H1 (cell line): ENCODE measurements around the gene EXD2. TPM values are rescaled to one million over a fixed set of nuclear protein-coding genes. Genes with fewer than 3 reads are reported as not detected.

Source experiments
- CTCF ChIA-PET: fragments of 300-600 bp; sonication (Branson Sonifier 250); formaldehyde crosslinking; loops from one replicate; lab custom pipeline; 2021; ENCODE audit not compliant: partially characterized antibody; lab: Charles Lee
- POLR2A ChIA-PET: fragments of 300-600 bp; sonication (Branson Sonifier 250); formaldehyde crosslinking; loops from one replicate; lab custom pipeline; 2021; ENCODE audit warnings: inconsistent platforms; ENCODE audit not compliant: partially characterized antibody; lab: Charles Lee
- DNase-seq, 2 experiments: peaks; one replicate each; pipeline versions ENCODE4 v3.0.0 to v3.0.0-alpha.2; 2010 to 2022; ENCODE audit warnings: low spot score in 2 of 2, low read depth in 1 of 2, mixed read lengths in 1 of 2
- FAIRE-seq: peaks from 2 replicates; lab custom pipeline; 2011; peaks lifted over from hg19 to GRCh38; lab: Jason Lieb, UNC
- H2AFZ ChIP-seq: 2 replicates; pipeline ENCODE4 v1.8.1; 2012; ENCODE audit warnings: low read length, inconsistent platforms
- H2AK5ac ChIP-seq: 2 replicates; pipeline ENCODE4 v1.6.1; 2013; ENCODE audit warnings: low read depth, low read length
- H2BK120ac ChIP-seq: replicated peaks from 2 replicates; pipeline ENCODE3; 2013; ENCODE audit warnings: low read depth, low read length, inconsistent platforms
- H2BK12ac ChIP-seq: 2 replicates; pipeline ENCODE4 v1.6.1; 2013; ENCODE audit warnings: low read depth, low read length
- H2BK15ac ChIP-seq: 2 replicates; pipeline ENCODE4 v1.6.1; 2013; ENCODE audit warnings: low read length
- H2BK20ac ChIP-seq: 2 replicates; pipeline ENCODE4 v1.6.1; 2013; ENCODE audit warnings: low read length
- H2BK5ac ChIP-seq: 2 replicates; pipeline ENCODE4 v1.6.1; 2013; ENCODE audit warnings: low read depth, low read length
- H3K14ac ChIP-seq: 2 replicates; pipeline ENCODE4 v1.6.1; 2013; ENCODE audit warnings: inconsistent platforms; ENCODE audit not compliant: insufficient read length
- H3K18ac ChIP-seq: 2 replicates; pipeline ENCODE4 v1.6.1; 2013; ENCODE audit warnings: low read length; ENCODE audit errors: extremely low read depth
- H3K23ac ChIP-seq: 2 replicates; pipeline ENCODE4 v1.6.1; 2013; ENCODE audit warnings: inconsistent platforms; ENCODE audit not compliant: insufficient read length
- H3K23me2 ChIP-seq: 2 replicates; pipeline ENCODE4 v1.6.1; 2013; ENCODE audit warnings: low read depth, low read length
- H3K27ac ChIP-seq: 2 replicates; pipeline ENCODE4 v1.6.1; 2011; ENCODE audit warnings: low read depth, low read length, inconsistent platforms
- H3K27me3 ChIP-seq, 4 experiments: replicated peaks in 1 of 4; 1 replicate in 1 of 4; 2 replicates in 3 of 4; pipeline versions ENCODE4 v1.6.1 to v1.8.1; 2011 to 2013; ENCODE audit warnings: low read length in 3 of 4, mild to moderate bottlenecking in 3 of 4, inconsistent platforms in 2 of 4, mixed read lengths in 2 of 4, moderate library complexity in 1 of 4; ENCODE audit not compliant: control insufficient read depth in 3 of 4, insufficient read depth in 3 of 4; ENCODE audit errors: extremely low read depth in 1 of 4
- H3K36me3 ChIP-seq, 4 experiments: 2 replicates each; pipeline versions ENCODE4 v1.6.1 to v1.8.1; 2011 to 2013; ENCODE audit warnings: mild to moderate bottlenecking in 4 of 4, low read length in 3 of 4, moderate library complexity in 2 of 4, control low read depth in 1 of 4, inconsistent platforms in 1 of 4; ENCODE audit not compliant: insufficient read depth in 4 of 4, control insufficient read depth in 2 of 4
- H3K4ac ChIP-seq: replicated peaks from 2 replicates; pipeline ENCODE3; 2013; ENCODE audit warnings: low read length, low read depth, mixed read lengths, inconsistent platforms; ENCODE audit not compliant: insufficient read length
- H3K4me1 ChIP-seq, 4 experiments: replicated peaks in 1 of 4; 1 replicate in 1 of 4; 2 replicates in 3 of 4; pipeline versions ENCODE4 v1.6.1 to v1.8.1; 2011 to 2013; ENCODE audit warnings: low read length in 3 of 4, inconsistent platforms in 2 of 4, mixed read lengths in 1 of 4; ENCODE audit not compliant: insufficient read depth in 4 of 4, control insufficient read depth in 3 of 4
- H3K4me2 ChIP-seq, 2 experiments: 2 replicates each; pipeline versions ENCODE4 v1.6.1 to v1.8.1; 2011 to 2013; ENCODE audit warnings: low read depth in 2 of 2, low read length in 2 of 2, control low read depth in 1 of 2, inconsistent platforms in 1 of 2, mild to moderate bottlenecking in 1 of 2; ENCODE audit not compliant: insufficient read depth in 1 of 2
- H3K4me3 ChIP-seq, 4 experiments: fragments of 200-600, 300-600 bp in 1 of 4; sonication (generic), shearing (Covaris generic), sonication (Bioruptor Twin) in 1 of 4; 2 replicates each; pipeline versions ENCODE4 v1.5.1 to v1.8.1; 2011 to 2016; ENCODE audit warnings: low read length in 4 of 4, low read depth in 3 of 4, control low read depth in 2 of 4, inconsistent platforms in 2 of 4, mild to moderate bottlenecking in 2 of 4, mixed read lengths in 1 of 4, moderate library complexity in 1 of 4; ENCODE audit not compliant: insufficient read depth in 2 of 4; ENCODE audit errors: extremely low read depth in 1 of 4
- H3K56ac ChIP-seq: replicated peaks from 2 replicates; pipeline ENCODE3; 2013; ENCODE audit warnings: low read depth, mild to moderate bottlenecking, mixed read lengths, low read length, inconsistent platforms; ENCODE audit not compliant: insufficient read length
- H3K79me1 ChIP-seq: 2 replicates; pipeline ENCODE4 v1.6.1; 2013; ENCODE audit warnings: low read depth, low read length, control low read depth
- H3K79me2 ChIP-seq, 2 experiments: 2 replicates each; pipeline versions ENCODE4 v1.6.1 to v1.8.1; 2012 to 2013; ENCODE audit warnings: low read length in 2 of 2, mild to moderate bottlenecking in 2 of 2, inconsistent platforms in 1 of 2; ENCODE audit not compliant: insufficient read depth in 2 of 2, control insufficient read depth in 1 of 2
- H3K9ac ChIP-seq, 4 experiments: replicated peaks in 1 of 4; 1 replicate in 1 of 4; 2 replicates in 3 of 4; pipeline versions ENCODE4 v1.6.1 to v1.8.1; 2011 to 2013; ENCODE audit warnings: low read depth in 3 of 4, low read length in 3 of 4, control low read depth in 2 of 4, mild to moderate bottlenecking in 2 of 4, moderate library complexity in 2 of 4, inconsistent platforms in 1 of 4; ENCODE audit errors: extremely low read depth in 1 of 4
- H3K9me3 ChIP-seq, 2 experiments: 2 replicates each; pipeline versions ENCODE4 v1.6.1 to v1.8.1; 2012 to 2013; ENCODE audit warnings: mild to moderate bottlenecking in 2 of 2, moderate library complexity in 2 of 2, control low read depth in 1 of 2, inconsistent platforms in 1 of 2, low read depth in 1 of 2, low read length in 1 of 2, mixed read lengths in 1 of 2; ENCODE audit not compliant: insufficient read depth in 2 of 2
- H4K20me1 ChIP-seq, 2 experiments: replicated peaks in 1 of 2; 2 replicates each; pipeline versions ENCODE3 to v1.8.1; 2011 to 2013; ENCODE audit warnings: inconsistent platforms in 2 of 2, low read length in 2 of 2, mild to moderate bottlenecking in 1 of 2; ENCODE audit not compliant: insufficient read depth in 2 of 2, control insufficient read depth in 1 of 2
- H4K5ac ChIP-seq: 2 replicates; pipeline ENCODE4 v1.6.1; 2013; ENCODE audit warnings: low read length, low read depth, mixed read lengths, inconsistent platforms; ENCODE audit not compliant: insufficient read length
- H4K8ac ChIP-seq: 2 replicates; pipeline ENCODE4 v1.8.0; 2013; ENCODE audit warnings: mild to moderate bottlenecking, moderate library complexity, low read length, inconsistent platforms; ENCODE audit not compliant: insufficient read depth; ENCODE audit errors: extremely low read depth
- H4K91ac ChIP-seq: replicated peaks from 2 replicates; pipeline ENCODE3; 2013; ENCODE audit warnings: low read length, mixed read lengths, inconsistent platforms; ENCODE audit not compliant: insufficient read length
- BCL11A ChIP-seq, 2 experiments: IDR thresholded peaks; one replicate each; pipeline ENCODE4 v1.6.1; 2011; ENCODE audit warnings: low read depth in 2 of 2, low read length in 2 of 2, mild to moderate bottlenecking in 2 of 2
- EZH2 ChIP-seq: fragments of 200-600 bp; sonication (generic); IDR thresholded peaks from 2 replicates; pipeline ENCODE4 v1.7.1; 2012; ENCODE audit warnings: low read depth, mild to moderate bottlenecking, moderate library complexity, low read length, inconsistent platforms; ENCODE audit not compliant: severe bottlenecking
- PHF8 ChIP-seq: fragments of 200-600 bp; sonication (generic); conservative IDR thresholded peaks from 2 replicates; pipeline ENCODE4 v1.7.1; 2012; ENCODE audit warnings: low read depth, mild to moderate bottlenecking, inconsistent platforms, low read length, moderate library complexity
- RBBP5 ChIP-seq: IDR thresholded peaks from 2 replicates; pipeline ENCODE4 v1.7.1; 2012; ENCODE audit warnings: low read depth, mild to moderate bottlenecking, inconsistent platforms, low read length, moderate library complexity, borderline replicate concordance
- WGBS, 2 experiments: shearing (Covaris generic) in 1 of 2; methylation state at CpG; one replicate each; pipeline versions ENCODE4 v1.1.6 to v1.1.7; 2013 to 2015; ENCODE audit warnings: low lambda C conversion rate in 2 of 2, mixed read lengths in 2 of 2, inconsistent platforms in 1 of 2, low coverage in 1 of 2, missing lambda C conversion rate in 1 of 2; ENCODE audit not compliant: insufficient replicate concordance in 2 of 2, insufficient coverage in 1 of 2, insufficient read length in 1 of 2; ENCODE audit errors: extremely low coverage in 1 of 2, missing lambda C conversion rate in 1 of 2; 5-methylcytosine and 5-hydroxymethylcytosine counted together
- polyA plus RNA-seq, 7 experiments: library from polyadenylated mRNA; depleted of rRNA in 3 of 7; stranded (reverse) in 5 of 7; unstranded in 2 of 7; fragments of >200 nt in 5 of 7; fragments of 200-250 nt in 2 of 7; gene quantifications; 1 replicate in 5 of 7; 2 replicates in 1 of 7; 4 replicates in 1 of 7; pipeline versions ENCODE4 v1.2.1 to v1.2.3, GENCODE V29; 2011 to 2013; ENCODE audit warnings: missing spikeins in 2 of 7, mixed read lengths in 2 of 7
- total RNA-seq: library from RNA; stranded (reverse); fragmentation: NEBNext Ultra II Directional; extraction: Animal tissue kit (Norgen Biotek cat#: 25700); gene quantifications from 2 replicates; pipeline ENCODE4 v1.2.1, GENCODE V29; 2021
- TF ChIP-seq, protein P1 (sequence below), 3 experiments: IDR thresholded peaks; 1 replicate in 2 of 3; 2 replicates in 1 of 3; pipeline versions ENCODE4 v1.5.1 to v1.6.1; 2011; ENCODE audit warnings: low read length in 3 of 3, mild to moderate bottlenecking in 3 of 3, inconsistent platforms in 2 of 3, low read depth in 1 of 3, moderate library complexity in 1 of 3; ENCODE audit not compliant: insufficient read depth in 1 of 3; ENCODE audit errors: control extremely low read depth in 1 of 3

The EXD2 gene
- total and polyA plus RNA-seq, 2 of the 8 experiments (the other 6 are each of a cell fraction or from before 2014, with no cell fraction given): 11.9 to 25.9 TPM

DNA sequence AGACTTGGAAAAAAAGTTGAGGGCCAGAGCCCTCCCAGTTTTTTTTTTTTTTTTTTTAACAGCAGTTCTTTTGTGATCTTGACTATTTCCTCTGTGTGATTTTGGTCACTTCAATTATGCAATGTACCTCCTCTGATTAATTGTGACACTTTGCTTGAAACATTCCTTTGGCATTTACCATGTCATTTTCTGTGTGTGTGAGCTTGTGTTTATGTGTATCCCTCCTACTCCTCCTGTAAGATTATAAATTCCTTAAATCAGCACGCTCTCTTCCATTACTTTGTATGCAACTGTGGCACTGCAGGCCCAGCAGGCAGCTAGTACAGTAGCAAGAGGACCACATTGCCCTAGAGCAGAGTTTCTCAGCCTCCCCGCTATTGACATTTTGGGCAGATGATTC is 35.4 kb downstream of the EXD2 start:
- Histone ChIP-seq H3K14ac (no peak overlapping the region), H2AFZ (no peak overlapping the region)
- CTCF ChIA-PET: interaction anchor here (1.4 to 3.0 kb wide), 4 partner anchors 16 to 136 kb away, joined by 4 to 9 read pairs (median 6); no protein-coding TSS in a partner anchor

More for the DNA sequence above, 35.4 kb downstream of the EXD2 start:
- Histone ChIP-seq H2BK120ac (no peak overlapping the region), H4K5ac (no peak overlapping the region), H3K79me2 (no peaks in the 10 kb centered on the region), H3K23me2 (no peaks in the 10 kb centered on the region), H3K9ac (no peak overlapping the region), H3K56ac (no peak overlapping the region), H2BK20ac (no peak overlapping the region), H2BK12ac (no peak overlapping the region), H3K4me3 (no peak overlapping the region), H4K8ac (no peak overlapping the region), H3K23ac (no peak overlapping the region), H2BK15ac (no peak overlapping the region), H3K18ac (no peak overlapping the region), H3K79me1 (no peaks in the 10 kb centered on the region), H4K20me1 (peaks cover 1 to 2% of the 10 kb centered on the region in 2 experiments), H2BK5ac (no peak overlapping the region), H3K4me2 (no peak overlapping the region), H3K27ac (no peak overlapping the region), H3K9me3 (no peaks in the 10 kb centered on the region), H3K36me3 (peaks cover 0 to 21% (median 1%) of the 10 kb centered on the region in 4 experiments; a peak in 3 of 8 replicates), H2AK5ac (no peak overlapping the region), H3K27me3 (no peaks in the 10 kb centered on the region), H3K4me1 (no peaks in the 10 kb centered on the region), H4K91ac (no peak overlapping the region), H3K4ac (no peak overlapping the region)
- 97% methylated on average over 2 of the region's 2 CpGs; no CpG with 5 or more reads in 1 of the 2 experiments for WGBS, 2 experiments
- no peak for DNase-seq
- FAIRE-seq: no peak
- TF ChIP-seq EZH2 (no peak), RBBP5 (no peak), PHF8 (no peak), BCL11A (IDR thresholded peaks at IDR 0.05; ENCODE audit: low read depth in 2 of 2, low read length in 2 of 2) (no peak)
- TF ChIP-seq, protein P1, sequence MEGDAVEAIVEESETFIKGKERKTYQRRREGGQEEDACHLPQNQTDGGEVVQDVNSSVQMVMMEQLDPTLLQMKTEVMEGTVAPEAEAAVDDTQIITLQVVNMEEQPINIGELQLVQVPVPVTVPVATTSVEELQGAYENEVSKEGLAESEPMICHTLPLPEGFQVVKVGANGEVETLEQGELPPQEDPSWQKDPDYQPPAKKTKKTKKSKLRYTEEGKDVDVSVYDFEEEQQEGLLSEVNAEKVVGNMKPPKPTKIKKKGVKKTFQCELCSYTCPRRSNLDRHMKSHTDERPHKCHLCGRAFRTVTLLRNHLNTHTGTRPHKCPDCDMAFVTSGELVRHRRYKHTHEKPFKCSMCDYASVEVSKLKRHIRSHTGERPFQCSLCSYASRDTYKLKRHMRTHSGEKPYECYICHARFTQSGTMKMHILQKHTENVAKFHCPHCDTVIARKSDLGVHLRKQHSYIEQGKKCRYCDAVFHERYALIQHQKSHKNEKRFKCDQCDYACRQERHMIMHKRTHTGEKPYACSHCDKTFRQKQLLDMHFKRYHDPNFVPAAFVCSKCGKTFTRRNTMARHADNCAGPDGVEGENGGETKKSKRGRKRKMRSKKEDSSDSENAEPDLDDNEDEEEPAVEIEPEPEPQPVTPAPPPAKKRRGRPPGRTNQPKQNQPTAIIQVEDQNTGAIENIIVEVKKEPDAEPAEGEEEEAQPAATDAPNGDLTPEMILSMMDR (IDR thresholded peaks at IDR 0.05; ENCODE audit: control extremely low read depth in 1 of 3, insufficient read depth in 1 of 3, low read depth in 1 of 3, low read length in 3 of 3): no peak
- POLR2A ChIA-PET: interaction anchor here (0.7 kb wide), 3 partner anchors 76 to 172 kb away, joined by 3 to 4 read pairs (median 4); partner anchors contain the start of genes ERH and SLC39A9
